ENCODE results near the gene NFIB. TPM values are rescaled to one million over a fixed set of nuclear protein-coding genes. Genes with fewer than 3 reads are reported as not detected.

NFIB gene
- polyA plus RNA-seq, 1 donor (not counting 4 experiments of a cell fraction or from before 2014, with no cell fraction given): 8.9 TPM

- TF ChIP-seq EZH2 (IDR thresholded peaks at IDR 0.05; ENCODE audit: low read length) (no peak), CTCF (optimal IDR thresholded peaks at IDR 0.05 in 1 of 3, IDR thresholded peaks at IDR 0.05 in 1 of 3, conservative IDR thresholded peaks at IDR 0.05 in 1 of 3; ENCODE audit: extremely low read depth in 1 of 3, insufficient read depth in 2 of 3, low read length in 3 of 3) (no peak)
- Histone ChIP-seq H3K4me3 (ENCODE audit: control insufficient read depth in 2 of 3, extremely low read depth in 1 of 3, insufficient read depth in 2 of 3, low read depth in 1 of 3, low read length in 3 of 3) (no peak overlapping the region), H3K36me3 (ENCODE audit: control insufficient read depth in 2 of 2, extremely low read depth in 1 of 2, insufficient read depth in 2 of 2, low read length in 2 of 2) (no peaks in the 10 kb centered on the region), H4K20me1 (ENCODE audit: control insufficient read depth, extremely low read depth, insufficient read depth, low read length) (no peaks in the 10 kb centered on the region), H3K9ac (ENCODE audit: control insufficient read depth, extremely low read depth, insufficient read depth, low read length) (no peak overlapping the region), H3K79me2 (ENCODE audit: control insufficient read depth, insufficient read depth, low read length) (peaks cover 25% of the 10 kb centered on the region), H2AFZ (ENCODE audit: control insufficient read depth, low read length) (no peak overlapping the region), H3K27ac (ENCODE audit: control insufficient read depth, insufficient read depth, low read length) (no peak overlapping the region), H3K9me3 (ENCODE audit: control insufficient read depth, low read depth, low read length) (no peaks in the 10 kb centered on the region), H3K9me1 (ENCODE audit: control insufficient read depth, extremely low read depth, insufficient read depth, low read length) (no peaks in the 10 kb centered on the region), H3K4me2 (ENCODE audit: control insufficient read depth, extremely low read depth, insufficient read depth, low read depth, low read length) (no peak overlapping the region), H3K27me3 (ENCODE audit: control insufficient read depth, extremely low read depth, insufficient read depth, low read length) (no peaks in the 10 kb centered on the region), H3K4me1 (ENCODE audit: control insufficient read depth, extremely low read depth, insufficient read depth, low read length) (peaks cover 59% of the 10 kb centered on the region)
- dilution Hi-C loops (cut with MboI; ENCODE audit: extremely low pct_ligation_motif_present, low sequenced_read_pairs): no loop called here
- DNase-seq (ENCODE audit: low read depth, low spot score): no peak
- FAIRE-seq: peak; percentile 63
Measured at GRCh38 chr9:14279671-14280070, 34.3 kb downstream of the NFIB start.

GRCh38 chr9:14278291-14278721 is 35.6 kb downstream of the NFIB start:
- dilution Hi-C loops (cut with MboI; ENCODE audit: extremely low pct_ligation_motif_present, low sequenced_read_pairs): no loop called here
- no peaks in the 10 kb centered on the region for H3K9me3 ChIP-seq (ENCODE audit: control insufficient read depth, low read depth, low read length)

More at GRCh38 chr9:14278291-14278721, 35.6 kb downstream of the NFIB start:
- H3K4me1 ChIP-seq (ENCODE audit: control insufficient read depth, extremely low read depth, insufficient read depth, low read length): peaks cover 73% of the 10 kb centered on the region
- H2AFZ ChIP-seq (ENCODE audit: control insufficient read depth, low read length): no peak overlapping the region
- peak; percentile 46 for DNase-seq (ENCODE audit: low read depth, low spot score)
- FAIRE-seq: peak; percentile 91
- peak overlapping the region; percentile 60 for H3K9ac ChIP-seq (ENCODE audit: control insufficient read depth, extremely low read depth, insufficient read depth, low read length)
- H3K4me2 ChIP-seq (ENCODE audit: control insufficient read depth, extremely low read depth, insufficient read depth, low read depth, low read length): peak overlapping the region; percentile 88
- peak overlapping the region in 2 of 3 experiments; percentile 3 to 37 for H3K4me3 ChIP-seq (ENCODE audit: control insufficient read depth in 2 of 3, extremely low read depth in 1 of 3, insufficient read depth in 2 of 3, low read depth in 1 of 3, low read length in 3 of 3)
- H3K9me1 ChIP-seq (ENCODE audit: control insufficient read depth, extremely low read depth, insufficient read depth, low read length): no peaks in the 10 kb centered on the region
- H3K27me3 ChIP-seq (ENCODE audit: control insufficient read depth, extremely low read depth, insufficient read depth, low read length): no peaks in the 10 kb centered on the region
- H3K79me2 ChIP-seq (ENCODE audit: control insufficient read depth, insufficient read depth, low read length): peaks cover 35% of the 10 kb centered on the region
- TF ChIP-seq CTCF (optimal IDR thresholded peaks at IDR 0.05 in 1 of 3, IDR thresholded peaks at IDR 0.05 in 1 of 3, conservative IDR thresholded peaks at IDR 0.05 in 1 of 3; ENCODE audit: extremely low read depth in 1 of 3, insufficient read depth in 2 of 3, low read length in 3 of 3) (no peak), EZH2 (IDR thresholded peaks at IDR 0.05; ENCODE audit: low read length) (no peak)
- H3K27ac ChIP-seq (ENCODE audit: control insufficient read depth, insufficient read depth, low read length): peak overlapping the region; percentile 91
- H4K20me1 ChIP-seq (ENCODE audit: control insufficient read depth, extremely low read depth, insufficient read depth, low read length): no peaks in the 10 kb centered on the region
- H3K36me3 ChIP-seq (ENCODE audit: control insufficient read depth in 2 of 2, extremely low read depth in 1 of 2, insufficient read depth in 2 of 2, low read length in 2 of 2): no peaks in the 10 kb centered on the region

All from keratinocyte (primary cell).